ENCODE measurements around the gene GREM1.

DNA sequence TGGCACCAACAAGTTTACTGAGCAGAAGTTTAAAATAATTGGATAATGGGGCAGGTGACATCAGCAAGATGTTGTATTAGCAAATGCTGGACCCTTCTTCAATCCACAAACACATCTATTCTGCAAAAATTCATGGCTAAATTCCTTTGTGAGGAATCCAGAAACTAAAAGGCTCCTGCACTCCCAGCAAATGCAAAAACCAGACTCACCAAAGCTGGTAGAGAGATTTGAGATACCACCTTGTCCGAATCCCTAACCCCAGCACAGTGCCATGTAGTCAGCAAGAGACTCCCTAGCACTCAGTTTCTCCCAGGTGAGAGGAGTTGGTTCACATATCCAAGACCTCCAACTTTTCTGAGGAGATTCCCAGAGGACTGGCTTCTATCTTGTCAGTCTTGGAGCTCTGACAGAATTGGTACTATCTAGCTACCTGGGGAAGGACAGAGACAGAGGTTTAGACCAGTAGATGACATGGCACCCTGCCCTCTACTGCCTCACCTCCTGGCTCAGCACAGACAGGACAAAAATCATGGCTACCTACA, 21.8 kb downstream of the GREM1 start:
- TF ChIP-seq POLR2A (IDR thresholded peaks at IDR 0.05), result no peak
- TF ChIP-seq, protein P1, sequence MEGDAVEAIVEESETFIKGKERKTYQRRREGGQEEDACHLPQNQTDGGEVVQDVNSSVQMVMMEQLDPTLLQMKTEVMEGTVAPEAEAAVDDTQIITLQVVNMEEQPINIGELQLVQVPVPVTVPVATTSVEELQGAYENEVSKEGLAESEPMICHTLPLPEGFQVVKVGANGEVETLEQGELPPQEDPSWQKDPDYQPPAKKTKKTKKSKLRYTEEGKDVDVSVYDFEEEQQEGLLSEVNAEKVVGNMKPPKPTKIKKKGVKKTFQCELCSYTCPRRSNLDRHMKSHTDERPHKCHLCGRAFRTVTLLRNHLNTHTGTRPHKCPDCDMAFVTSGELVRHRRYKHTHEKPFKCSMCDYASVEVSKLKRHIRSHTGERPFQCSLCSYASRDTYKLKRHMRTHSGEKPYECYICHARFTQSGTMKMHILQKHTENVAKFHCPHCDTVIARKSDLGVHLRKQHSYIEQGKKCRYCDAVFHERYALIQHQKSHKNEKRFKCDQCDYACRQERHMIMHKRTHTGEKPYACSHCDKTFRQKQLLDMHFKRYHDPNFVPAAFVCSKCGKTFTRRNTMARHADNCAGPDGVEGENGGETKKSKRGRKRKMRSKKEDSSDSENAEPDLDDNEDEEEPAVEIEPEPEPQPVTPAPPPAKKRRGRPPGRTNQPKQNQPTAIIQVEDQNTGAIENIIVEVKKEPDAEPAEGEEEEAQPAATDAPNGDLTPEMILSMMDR (IDR thresholded peaks at IDR 0.05), result no peak

Data from thyroid gland (tissue), 4 donors.